HEK293 (cell line): Measurements from ENCODE around the gene DCC.

ENCODE experiments used
- CTCF ChIA-PET: fragments of 350-600 bp; formaldehyde crosslinking; extraction: SDS; loops from one replicate; lab custom pipeline; 2021; ENCODE audit warnings: antibody characterized with exemption; lab: Yijun Ruan, JAX
- POLR2A ChIA-PET: fragments of 300-600 bp; formaldehyde crosslinking; extraction: SDS; loops from one replicate; lab custom pipeline; 2020; ENCODE audit warnings: antibody characterized with exemption, inconsistent platforms; lab: Yijun Ruan, JAX
- H3K27ac ChIP-seq: fragments of 200-500 bp; sonication (Bioruptor generic); 2 replicates; pipeline ENCODE4 v1.5.1; 2014; ENCODE audit warnings: low read depth, low read length, control low read depth, inconsistent platforms; ENCODE audit errors: extremely low read depth
- H3K36me3 ChIP-seq, 2 experiments: fragments of 200-500 bp in 1 of 2; sonication (Bioruptor generic) in 1 of 2; 1 replicate in 1 of 2; 2 replicates in 1 of 2; pipeline ENCODE4 v1.5.1; 2014 to 2017; ENCODE audit warnings: inconsistent platforms in 2 of 2, low read length in 2 of 2; ENCODE audit not compliant: control insufficient read depth in 2 of 2, insufficient read depth in 1 of 2
- H3K4me1 ChIP-seq: fragments of 200-500 bp; sonication (Bioruptor generic); 2 replicates; pipeline ENCODE4 v1.5.1; 2014; ENCODE audit warnings: mild to moderate bottlenecking, low read length, inconsistent platforms; ENCODE audit not compliant: control insufficient read depth, insufficient read depth
- H3K4me3 ChIP-seq: 2 replicates; pipeline ENCODE4 v1.5.1; 2011; ENCODE audit warnings: low read depth, mild to moderate bottlenecking, control low read depth, low read length, moderate library complexity
- H3K9me3 ChIP-seq: fragments of 200-500 bp; sonication (Bioruptor generic); 2 replicates; pipeline ENCODE4 v1.5.1; 2014; ENCODE audit warnings: low read depth, low read length, inconsistent platforms; ENCODE audit not compliant: control insufficient read depth, insufficient read depth
- GLI4 ChIP-seq: fragments of 450-650 bp; formaldehyde crosslinking; IDR thresholded peaks from 2 replicates; pipeline ENCODE4 v1.5.1; 2016; ENCODE audit warnings: missing biosample characterization, missing genetic modification characterization
- GLIS2 ChIP-seq: fragments of 450-650 bp; formaldehyde crosslinking; IDR thresholded peaks from 2 replicates; pipeline ENCODE4 v1.5.1; 2016; ENCODE audit warnings: missing biosample characterization, missing genetic modification characterization
- KLF1 ChIP-seq: fragments of 450-650 bp; formaldehyde crosslinking; IDR thresholded peaks from 2 replicates; pipeline ENCODE4 v1.5.1; 2016; ENCODE audit warnings: missing biosample characterization, missing genetic modification characterization
- KLF7 ChIP-seq: fragments of 450-650 bp; formaldehyde crosslinking; IDR thresholded peaks from 2 replicates; pipeline ENCODE4 v1.5.1; 2016; ENCODE audit warnings: missing biosample characterization, missing genetic modification characterization, borderline replicate concordance
- MZF1 ChIP-seq: fragments of 450-650 bp; formaldehyde crosslinking; IDR thresholded peaks from 2 replicates; pipeline ENCODE4 v1.5.1; 2017; ENCODE audit warnings: missing biosample characterization, missing genetic modification characterization, borderline replicate concordance
- SALL2 ChIP-seq: fragments of 450-650 bp; formaldehyde crosslinking; IDR thresholded peaks from 2 replicates; pipeline ENCODE4 v1.5.0; 2017; ENCODE audit warnings: missing biosample characterization, mild to moderate bottlenecking, missing genetic modification characterization, borderline replicate concordance
- SP2 ChIP-seq: fragments of 450-650 bp; formaldehyde crosslinking; IDR thresholded peaks from 2 replicates; pipeline ENCODE4 v1.5.1; 2016; ENCODE audit warnings: missing biosample characterization, missing genetic modification characterization
- ZFP37 ChIP-seq: fragments of 450-650 bp; formaldehyde crosslinking; IDR thresholded peaks from 2 replicates; pipeline ENCODE4 v1.5.1; 2016; ENCODE audit warnings: missing biosample characterization, missing genetic modification characterization
- ZNF133 ChIP-seq: fragments of 450-650 bp; formaldehyde crosslinking; IDR thresholded peaks from 2 replicates; pipeline ENCODE4 v1.5.1; 2016; ENCODE audit warnings: missing biosample characterization, missing genetic modification characterization
- ZNF157 ChIP-seq: fragments of 450-650 bp; formaldehyde crosslinking; IDR thresholded peaks from 2 replicates; pipeline ENCODE4 v1.5.1; 2016; ENCODE audit warnings: missing biosample characterization, missing genetic modification characterization
- ZNF174 ChIP-seq: fragments of 450-650 bp; formaldehyde crosslinking; IDR thresholded peaks from 2 replicates; pipeline ENCODE4 v1.5.0; 2017; ENCODE audit warnings: missing biosample characterization, mild to moderate bottlenecking, missing genetic modification characterization
- ZNF239 ChIP-seq: fragments of 450-650 bp; formaldehyde crosslinking; IDR thresholded peaks from 2 replicates; pipeline ENCODE4 v1.5.1; 2016; ENCODE audit warnings: missing biosample characterization, missing genetic modification characterization
- ZNF311 ChIP-seq: fragments of 450-650 bp; formaldehyde crosslinking; IDR thresholded peaks from 2 replicates; pipeline ENCODE4 v1.5.1; 2017; ENCODE audit warnings: missing biosample characterization, missing genetic modification characterization, borderline replicate concordance
- ZNF324 ChIP-seq: fragments of 450-650 bp; formaldehyde crosslinking; IDR thresholded peaks from 2 replicates; pipeline ENCODE4 v1.5.1; 2016; ENCODE audit warnings: missing biosample characterization, missing genetic modification characterization
- ZNF426 ChIP-seq: fragments of 450-650 bp; formaldehyde crosslinking; IDR thresholded peaks from 2 replicates; pipeline ENCODE4 v1.5.1; 2017; ENCODE audit warnings: missing biosample characterization, missing genetic modification characterization, mild to moderate bottlenecking, inconsistent platforms, moderate library complexity
- ZNF510 ChIP-seq: fragments of 450-650 bp; formaldehyde crosslinking; IDR thresholded peaks from 2 replicates; pipeline ENCODE4 v1.5.1; 2018; ENCODE audit warnings: mild to moderate bottlenecking, missing genetic modification characterization, missing biosample characterization; ENCODE audit not compliant: insufficient replicate concordance
- ZNF548 ChIP-seq: fragments of 450-650 bp; formaldehyde crosslinking; IDR thresholded peaks from 2 replicates; pipeline ENCODE4 v1.5.1; 2016; ENCODE audit warnings: missing biosample characterization, missing genetic modification characterization
- ZNF558 ChIP-seq: fragments of 450-650 bp; formaldehyde crosslinking; IDR thresholded peaks from 2 replicates; pipeline ENCODE4 v1.5.1; 2016; ENCODE audit warnings: missing biosample characterization, missing genetic modification characterization
- ZNF561 ChIP-seq: fragments of 450-650 bp; IDR thresholded peaks from 2 replicates; pipeline ENCODE4 v1.5.1; 2018; ENCODE audit warnings: missing biosample characterization, missing genetic modification characterization, borderline replicate concordance
- ZNF654 ChIP-seq: fragments of 450-650 bp; formaldehyde crosslinking; IDR thresholded peaks from 2 replicates; pipeline ENCODE4 v1.5.1; 2016; ENCODE audit warnings: low read depth, missing biosample characterization, missing genetic modification characterization
- ZNF768 ChIP-seq: fragments of 450-650 bp; formaldehyde crosslinking; IDR thresholded peaks from 2 replicates; pipeline ENCODE4 v1.5.1; 2018; ENCODE audit warnings: missing biosample characterization, mild to moderate bottlenecking, missing genetic modification characterization
- ZNF776 ChIP-seq: fragments of 450-650 bp; formaldehyde crosslinking; IDR thresholded peaks from 2 replicates; pipeline ENCODE4 v1.5.0; 2017; ENCODE audit warnings: missing biosample characterization, missing genetic modification characterization, borderline replicate concordance
- ZNF843 ChIP-seq: fragments of 450-650 bp; formaldehyde crosslinking; IDR thresholded peaks from 2 replicates; pipeline ENCODE4 v1.5.1; 2016; ENCODE audit warnings: missing biosample characterization, missing genetic modification characterization
- TF ChIP-seq, protein P1 (sequence below): fragments of 450-650 bp; formaldehyde crosslinking; IDR thresholded peaks from 2 replicates; pipeline ENCODE4 v1.5.1; 2016; ENCODE audit warnings: missing biosample characterization, missing genetic modification characterization
- TF ChIP-seq, protein P2 (sequence below): fragments of 450-650 bp; formaldehyde crosslinking; IDR thresholded peaks from 2 replicates; pipeline ENCODE4 v1.5.1; 2016; ENCODE audit warnings: missing biosample characterization, missing genetic modification characterization
- TF ChIP-seq, protein P3 (sequence below): fragments of 450-650 bp; formaldehyde crosslinking; optimal IDR thresholded peaks from 2 replicates; pipeline ENCODE3; 2016; ENCODE audit warnings: missing biosample characterization, mild to moderate bottlenecking, missing genetic modification characterization
- TF ChIP-seq, protein P4 (sequence below): fragments of 450-650 bp; IDR thresholded peaks from 2 replicates; pipeline ENCODE4 v1.5.1; 2018; ENCODE audit warnings: missing biosample characterization, mild to moderate bottlenecking, missing genetic modification characterization

The DCC gene

DNA sequence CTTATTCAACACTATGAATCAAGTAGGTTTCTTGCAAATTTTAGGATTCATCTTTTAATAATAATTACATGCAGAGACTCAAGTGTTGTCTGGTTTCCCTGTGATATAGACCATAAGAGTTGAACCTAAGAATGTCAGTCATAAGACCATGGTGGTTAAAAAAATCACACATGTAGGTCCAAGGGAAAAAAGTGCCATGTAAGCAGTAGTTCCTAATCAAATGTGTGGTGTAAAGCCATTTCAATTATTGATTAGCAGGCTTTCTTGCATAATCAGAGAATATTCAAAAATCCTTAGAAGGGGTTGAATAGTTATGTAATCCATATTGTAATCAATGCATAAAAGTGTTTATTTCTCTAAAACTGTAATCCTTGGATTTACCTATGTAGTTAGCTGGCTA is 93.8 kb downstream of the DCC start (continued):
- TF ChIP-seq, protein P1, sequence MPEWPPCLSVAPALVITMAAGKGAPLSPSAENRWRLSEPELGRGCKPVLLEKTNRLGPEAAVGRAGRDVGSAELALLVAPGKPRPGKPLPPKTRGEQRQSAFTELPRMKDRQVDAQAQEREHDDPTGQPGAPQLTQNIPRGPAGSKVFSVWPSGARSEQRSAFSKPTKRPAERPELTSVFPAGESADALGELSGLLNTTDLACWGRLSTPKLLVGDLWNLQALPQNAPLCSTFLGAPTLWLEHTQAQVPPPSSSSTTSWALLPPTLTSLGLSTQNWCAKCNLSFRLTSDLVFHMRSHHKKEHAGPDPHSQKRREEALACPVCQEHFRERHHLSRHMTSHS (tag by site-specific recombination) = no peak

DNA sequence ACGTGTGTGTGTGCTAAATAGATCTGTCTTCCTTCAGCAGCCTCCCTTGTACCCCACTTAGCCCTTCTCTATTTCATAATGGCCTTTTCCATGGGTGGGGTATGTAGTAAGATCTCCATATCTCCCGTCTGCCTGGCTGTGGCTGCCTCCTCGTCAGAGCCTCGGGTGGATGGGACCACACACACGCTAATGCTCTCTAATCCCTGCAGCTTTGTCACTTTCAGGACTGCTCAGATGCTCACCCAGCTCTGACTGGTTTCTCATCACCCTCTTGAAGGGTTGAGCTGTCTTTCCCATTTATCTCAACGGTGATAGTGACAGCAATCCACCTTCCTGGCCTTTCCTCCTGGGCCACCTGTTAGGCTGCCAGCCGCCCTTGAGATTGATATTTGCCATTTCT is 95.3 kb downstream of the DCC start:
- TF ChIP-seq ZNF324 (tag by site-specific recombination) (no peak), ZNF426 (tag by site-specific recombination) (no peak), KLF1 (no peak), ZNF843 (no peak), MZF1 (tag by site-specific recombination) (no peak), ZNF654 (no peak), SP2 (no peak), ZNF239 (tag by site-specific recombination) (no peak), ZNF561 (no peak), ZFP37 (tag by site-specific recombination) (no peak), ZNF768 (no peak), ZNF548 (tag by site-specific recombination) (no peak), GLI4 (tag by site-specific recombination) (no peak), ZNF174 (tag by site-specific recombination) (no peak), SALL2 (tag by site-specific recombination) (no peak), ZNF311 (tag by site-specific recombination) (no peak), GLIS2 (tag by site-specific recombination) (no peak), ZNF510 (no peak), ZNF558 (tag by site-specific recombination) (no peak)
- TF ChIP-seq, all 188 proteins: peak for 0
- Histone ChIP-seq H3K9me3 (no peaks in the 10 kb centered on the region), H3K36me3 (no peaks in the 10 kb centered on the region), H3K4me3 (no peak overlapping the region), H3K27ac (no peak overlapping the region), H3K4me1 (no peaks in the 10 kb centered on the region)
- ChIA-PET POLR2A (no interaction called here), CTCF (no interaction called here)

DNA sequence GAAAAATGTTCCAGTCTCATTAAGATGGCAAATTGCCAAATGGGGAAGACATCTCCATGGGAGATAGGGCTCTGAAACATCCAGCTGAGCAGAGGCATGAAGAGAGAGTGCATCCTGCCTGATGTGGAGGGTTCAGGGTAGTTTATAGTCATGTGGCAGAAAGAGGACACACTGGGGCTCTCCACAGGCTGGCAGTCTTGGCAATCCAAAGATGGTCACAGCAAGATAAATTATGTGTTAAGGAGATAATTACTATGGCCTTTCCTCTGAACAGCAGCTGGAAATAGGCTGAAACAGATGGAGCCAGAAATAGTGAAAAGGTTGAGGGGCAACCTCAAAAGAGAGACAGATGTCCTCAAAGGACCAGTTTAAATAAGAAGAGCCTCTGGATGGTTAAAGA is 97.2 kb downstream of the DCC start:
- Histone ChIP-seq H3K36me3 (no peaks in the 10 kb centered on the region), H3K4me1 (no peaks in the 10 kb centered on the region), H3K4me3 (no peak overlapping the region), H3K9me3 (no peaks in the 10 kb centered on the region), H3K27ac (no peak overlapping the region)
- ChIA-PET CTCF (no interaction called here), POLR2A (no interaction called here)
- no peak for TF ChIP-seq ZNF157
- no peak for TF ChIP-seq ZNF133 (tag by site-specific recombination)
- TF ChIP-seq, protein P2, sequence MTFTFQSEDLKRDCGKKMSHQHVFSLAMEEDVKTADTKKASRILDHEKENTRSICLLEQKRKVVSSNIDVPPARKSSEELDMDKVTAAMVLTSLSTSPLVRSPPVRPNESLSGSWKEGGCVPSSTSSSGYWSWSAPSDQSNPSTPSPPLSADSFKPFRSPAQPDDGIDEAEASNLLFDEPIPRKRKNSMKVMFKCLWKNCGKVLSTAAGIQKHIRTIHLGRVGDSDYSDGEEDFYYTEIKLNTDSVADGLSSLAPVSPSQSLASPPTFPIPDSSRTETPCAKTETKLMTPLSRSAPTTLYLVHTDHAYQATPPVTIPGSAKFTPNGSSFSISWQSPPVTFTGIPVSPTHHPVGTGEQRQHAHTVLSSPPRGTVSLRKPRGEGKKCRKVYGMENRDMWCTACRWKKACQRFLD (tag by site-specific recombination) = no peak
- TF ChIP-seq ZNF776 (tag by site-specific recombination) = no peak
- TF ChIP-seq, protein P3, sequence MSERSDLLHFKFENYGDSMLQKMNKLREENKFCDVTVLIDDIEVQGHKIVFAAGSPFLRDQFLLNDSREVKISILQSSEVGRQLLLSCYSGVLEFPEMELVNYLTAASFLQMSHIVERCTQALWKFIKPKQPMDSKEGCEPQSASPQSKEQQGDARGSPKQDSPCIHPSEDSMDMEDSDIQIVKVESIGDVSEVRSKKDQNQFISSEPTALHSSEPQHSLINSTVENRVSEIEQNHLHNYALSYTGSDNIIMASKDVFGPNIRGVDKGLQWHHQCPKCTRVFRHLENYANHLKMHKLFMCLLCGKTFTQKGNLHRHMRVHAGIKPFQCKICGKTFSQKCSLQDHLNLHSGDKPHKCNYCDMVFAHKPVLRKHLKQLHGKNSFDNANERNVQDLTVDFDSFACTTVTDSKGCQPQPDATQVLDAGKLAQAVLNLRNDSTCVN = no peak
- TF ChIP-seq KLF7 (tag by site-specific recombination) = no peak
- TF ChIP-seq, protein P4, sequence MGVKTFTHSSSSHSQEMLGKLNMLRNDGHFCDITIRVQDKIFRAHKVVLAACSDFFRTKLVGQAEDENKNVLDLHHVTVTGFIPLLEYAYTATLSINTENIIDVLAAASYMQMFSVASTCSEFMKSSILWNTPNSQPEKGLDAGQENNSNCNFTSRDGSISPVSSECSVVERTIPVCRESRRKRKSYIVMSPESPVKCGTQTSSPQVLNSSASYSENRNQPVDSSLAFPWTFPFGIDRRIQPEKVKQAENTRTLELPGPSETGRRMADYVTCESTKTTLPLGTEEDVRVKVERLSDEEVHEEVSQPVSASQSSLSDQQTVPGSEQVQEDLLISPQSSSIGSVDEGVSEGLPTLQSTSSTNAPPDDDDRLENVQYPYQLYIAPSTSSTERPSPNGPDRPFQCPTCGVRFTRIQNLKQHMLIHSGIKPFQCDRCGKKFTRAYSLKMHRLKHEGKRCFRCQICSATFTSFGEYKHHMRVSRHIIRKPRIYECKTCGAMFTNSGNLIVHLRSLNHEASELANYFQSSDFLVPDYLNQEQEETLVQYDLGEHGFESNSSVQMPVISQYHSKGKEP = no peak
